BJ (cell line): ENCODE data around the gene MAGI1. TPM values are rescaled to one million over a fixed set of nuclear protein-coding genes. Genes with fewer than 3 reads are reported as not detected.
"Not testable (repeated sequence)": the region's sequence is repeated elsewhere in the genome, so short reads cannot be mapped to it uniquely, and the experiment has no call there.

ENCODE experiments used
- CTCF ChIA-PET: fragments of 350-600 bp; formaldehyde crosslinking; extraction: SDS; loops from one replicate; lab custom pipeline; 2021; ENCODE audit warnings: antibody characterized with exemption, inconsistent platforms; lab: Yijun Ruan, JAX
- POLR2A ChIA-PET: fragments of 300-600 bp; sonication (Branson Sonifier 250); formaldehyde crosslinking; extraction: SDS; loops from one replicate; lab custom pipeline; 2021; ENCODE audit warnings: antibody characterized with exemption; lab: Charles Lee
- DNase-seq: peaks from one replicate; pipeline ENCODE4 v3.0.0-alpha.2; 2011; ENCODE audit warnings: low read depth
- H3K27me3 ChIP-seq: 2 replicates; pipeline ENCODE4 v1.6.0; 2011; ENCODE audit warnings: low read length; ENCODE audit not compliant: control insufficient read depth, insufficient read depth
- H3K36me3 ChIP-seq: 2 replicates; pipeline ENCODE4 v1.5.1; 2011; ENCODE audit warnings: low read length; ENCODE audit not compliant: control insufficient read depth, insufficient read depth
- H3K4me3 ChIP-seq: 2 replicates; pipeline ENCODE4 v1.5.1; 2011; ENCODE audit warnings: low read depth, mild to moderate bottlenecking, control low read depth, low read length
- CTCF ChIP-seq: IDR thresholded peaks from 2 replicates; pipeline ENCODE4 v1.5.1; 2011; ENCODE audit warnings: low read depth, mild to moderate bottlenecking, control low read depth, inconsistent platforms, low read length, moderate library complexity; ENCODE audit not compliant: insufficient read depth
- polyA plus RNA-seq: library from polyadenylated mRNA; depleted of rRNA; stranded (reverse); fragments of >200 nt; gene quantifications from 2 replicates; pipeline ENCODE4 v1.2.3, GENCODE V29; 2011

MAGI1 gene
- polyA plus RNA-seq, 1 experiment, result 14.4 TPM

- Histone ChIP-seq H3K4me3 (no peak overlapping the region), H3K36me3 (no peaks in the 10 kb centered on the region), H3K27me3 (no peaks in the 10 kb centered on the region)
- ChIA-PET CTCF (no interaction called here), POLR2A (interaction anchor here (0.6 kb wide), 1 partner anchor 613 kb away, joined by 3 read pairs; no protein-coding TSS in a partner anchor)
- DNase-seq, result no peak
- no peak for TF ChIP-seq CTCF
Measured at GRCh38 chr3:65521032-65521431, 517.7 kb downstream of the MAGI1 start.

GRCh38 chr3:65516998-65517397, 521.7 kb downstream of the MAGI1 start:
- Histone ChIP-seq H3K4me3 (no peak overlapping the region), H3K27me3 (no peaks in the 10 kb centered on the region), H3K36me3 (no peaks in the 10 kb centered on the region)
- TF ChIP-seq CTCF, result no peak
- DNase-seq, result no peak
- CTCF ChIA-PET, result interaction anchor here (1.0 kb wide), 1 partner anchor 21 kb away, joined by 5 read pairs; no protein-coding TSS in a partner anchor
- POLR2A ChIA-PET, result no interaction called here

GRCh38 chr3:65514317-65514716, 524.4 kb downstream of the MAGI1 start:
- POLR2A ChIA-PET, DNase-seq, H3K27me3 ChIP-seq, H3K36me3 ChIP-seq, H3K4me3 ChIP-seq, CTCF ChIA-PET: not testable (repeated sequence)

- POLR2A ChIA-PET, result not testable (repeated sequence)
Measured at GRCh38 chr3:65509423-65509794, 529.3 kb downstream of the MAGI1 start.

GRCh38 chr3:65508750-65509422, 529.8 kb downstream of the MAGI1 start:
- DNase-seq, result no peak
- POLR2A ChIA-PET, result no interaction called here
- CTCF ChIA-PET, result no interaction called here
- no peak overlapping the region for H3K4me3 ChIP-seq
- H3K27me3 ChIP-seq, result no peaks in the 10 kb centered on the region
- no peaks in the 10 kb centered on the region for H3K36me3 ChIP-seq
- no peak for TF ChIP-seq CTCF

More at GRCh38 chr3:65509423-65509794, 529.3 kb downstream of the MAGI1 start:
- DNase-seq, H3K4me3 ChIP-seq, H3K27me3 ChIP-seq, CTCF ChIA-PET, H3K36me3 ChIP-seq: not testable (repeated sequence)

GRCh38 chr3:65507437-65507836, 531.3 kb downstream of the MAGI1 start:
- ChIA-PET CTCF (interaction anchor here (0.6 kb wide), 1 partner anchor 8 kb away, joined by 3 read pairs; no protein-coding TSS in a partner anchor), POLR2A (interaction anchor here (0.6 kb wide), 1 partner anchor 13 kb away, joined by 3 read pairs; no protein-coding TSS in a partner anchor)
- DNase-seq, result no peak

More at GRCh38 chr3:65507437-65507836, 531.3 kb downstream of the MAGI1 start:
- Histone ChIP-seq H3K27me3 (no peaks in the 10 kb centered on the region), H3K4me3 (no peak overlapping the region), H3K36me3 (no peaks in the 10 kb centered on the region)
- no peak for TF ChIP-seq CTCF
